ENCODE data around the gene ERC1.

DNA sequence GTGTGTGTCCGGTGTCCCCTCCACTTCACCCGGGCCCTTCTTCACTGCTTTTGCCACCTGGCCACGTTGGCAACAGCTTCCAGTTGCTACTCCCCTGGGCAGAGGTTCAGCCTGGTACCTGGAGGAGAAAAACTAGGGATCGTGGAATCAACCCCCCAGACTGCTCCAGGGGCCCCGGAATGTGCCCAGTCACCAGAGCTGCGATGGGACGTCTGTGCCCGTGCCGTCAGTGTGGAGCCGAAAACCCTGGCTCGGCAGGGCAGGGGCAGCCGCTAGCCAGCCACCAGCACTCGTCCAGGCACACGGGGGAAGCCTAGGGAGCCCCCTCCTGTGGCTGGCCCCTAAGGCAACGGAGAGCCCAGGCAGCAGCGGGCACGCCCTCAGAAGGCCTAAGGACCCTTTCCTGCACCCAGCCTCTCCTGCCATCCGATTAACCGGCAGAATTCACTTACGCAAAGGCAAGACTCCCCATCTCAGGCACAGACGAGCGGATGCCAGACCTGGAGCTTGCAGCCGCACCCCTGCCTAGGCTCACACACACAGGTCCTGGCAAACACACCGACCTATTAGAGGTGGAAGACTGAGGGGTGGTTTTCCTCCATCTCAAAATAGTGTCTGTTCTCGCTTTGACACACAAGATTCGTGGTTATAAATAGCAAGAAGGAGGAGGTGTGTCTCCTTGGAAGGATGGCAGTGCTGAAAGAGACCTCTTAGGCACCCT, 540.8 kb downstream of the ERC1 start:
- no peak for TF ChIP-seq POLR2A (IDR thresholded peaks at IDR 0.05; ENCODE audit: low read length)
- no peak for TF ChIP-seq GATA1 (IDR thresholded peaks at IDR 0.05; ENCODE audit: low read depth, low read length)
